ENCODE measurements around the gene SCP2D1.

DNA sequence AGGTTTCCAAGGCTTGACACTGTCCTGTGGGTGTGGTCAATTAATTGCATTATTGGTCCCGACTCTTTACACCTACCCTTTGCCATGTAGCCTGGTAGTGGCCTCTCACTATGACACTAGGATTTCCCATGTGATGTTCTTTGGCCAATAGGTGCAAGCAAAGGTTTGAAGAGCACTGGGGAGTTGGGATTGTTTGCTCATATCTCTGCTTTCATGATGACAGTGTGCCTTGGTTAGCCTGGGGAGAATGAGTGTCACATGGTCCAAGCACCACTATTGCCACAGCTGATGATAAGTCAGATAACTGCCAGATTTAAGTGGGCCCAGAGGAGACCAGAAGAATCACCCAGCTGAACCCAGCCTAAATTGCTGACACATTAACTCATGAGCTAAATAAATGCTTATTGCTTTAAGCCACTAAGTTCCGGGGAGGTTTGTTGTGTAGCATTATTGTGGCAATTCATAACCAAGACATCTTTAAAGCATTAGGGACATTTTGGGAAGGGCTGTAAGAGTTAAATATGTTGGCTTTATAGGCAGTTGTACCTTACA, 17.2 kb upstream of the SCP2D1 start:
- TF ChIP-seq, protein P1, sequence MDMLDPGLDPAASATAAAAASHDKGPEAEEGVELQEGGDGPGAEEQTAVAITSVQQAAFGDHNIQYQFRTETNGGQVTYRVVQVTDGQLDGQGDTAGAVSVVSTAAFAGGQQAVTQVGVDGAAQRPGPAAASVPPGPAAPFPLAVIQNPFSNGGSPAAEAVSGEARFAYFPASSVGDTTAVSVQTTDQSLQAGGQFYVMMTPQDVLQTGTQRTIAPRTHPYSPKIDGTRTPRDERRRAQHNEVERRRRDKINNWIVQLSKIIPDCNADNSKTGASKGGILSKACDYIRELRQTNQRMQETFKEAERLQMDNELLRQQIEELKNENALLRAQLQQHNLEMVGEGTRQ (IDR thresholded peaks at IDR 0.05; ENCODE audit: borderline replicate concordance, low read depth, low read length) = no peak
- TF ChIP-seq, protein P2, sequence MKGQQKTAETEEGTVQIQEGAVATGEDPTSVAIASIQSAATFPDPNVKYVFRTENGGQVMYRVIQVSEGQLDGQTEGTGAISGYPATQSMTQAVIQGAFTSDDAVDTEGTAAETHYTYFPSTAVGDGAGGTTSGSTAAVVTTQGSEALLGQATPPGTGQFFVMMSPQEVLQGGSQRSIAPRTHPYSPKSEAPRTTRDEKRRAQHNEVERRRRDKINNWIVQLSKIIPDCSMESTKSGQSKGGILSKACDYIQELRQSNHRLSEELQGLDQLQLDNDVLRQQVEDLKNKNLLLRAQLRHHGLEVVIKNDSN (IDR thresholded peaks at IDR 0.05; ENCODE audit: borderline replicate concordance, low read depth) = no peak
- no peak for TF ChIP-seq CHD2 (IDR thresholded peaks at IDR 0.05; ENCODE audit: low read length, partially characterized antibody)
- TF ChIP-seq GABPA (IDR thresholded peaks at IDR 0.05; ENCODE audit: low read depth) = no peak
- TF ChIP-seq, protein P3, sequence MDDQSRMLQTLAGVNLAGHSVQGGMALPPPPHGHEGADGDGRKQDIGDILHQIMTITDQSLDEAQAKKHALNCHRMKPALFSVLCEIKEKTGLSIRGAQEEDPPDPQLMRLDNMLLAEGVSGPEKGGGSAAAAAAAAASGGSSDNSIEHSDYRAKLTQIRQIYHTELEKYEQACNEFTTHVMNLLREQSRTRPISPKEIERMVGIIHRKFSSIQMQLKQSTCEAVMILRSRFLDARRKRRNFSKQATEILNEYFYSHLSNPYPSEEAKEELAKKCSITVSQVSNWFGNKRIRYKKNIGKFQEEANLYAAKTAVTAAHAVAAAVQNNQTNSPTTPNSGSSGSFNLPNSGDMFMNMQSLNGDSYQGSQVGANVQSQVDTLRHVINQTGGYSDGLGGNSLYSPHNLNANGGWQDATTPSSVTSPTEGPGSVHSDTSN (IDR thresholded peaks at IDR 0.05) = no peak
- TF ChIP-seq, protein P4, sequence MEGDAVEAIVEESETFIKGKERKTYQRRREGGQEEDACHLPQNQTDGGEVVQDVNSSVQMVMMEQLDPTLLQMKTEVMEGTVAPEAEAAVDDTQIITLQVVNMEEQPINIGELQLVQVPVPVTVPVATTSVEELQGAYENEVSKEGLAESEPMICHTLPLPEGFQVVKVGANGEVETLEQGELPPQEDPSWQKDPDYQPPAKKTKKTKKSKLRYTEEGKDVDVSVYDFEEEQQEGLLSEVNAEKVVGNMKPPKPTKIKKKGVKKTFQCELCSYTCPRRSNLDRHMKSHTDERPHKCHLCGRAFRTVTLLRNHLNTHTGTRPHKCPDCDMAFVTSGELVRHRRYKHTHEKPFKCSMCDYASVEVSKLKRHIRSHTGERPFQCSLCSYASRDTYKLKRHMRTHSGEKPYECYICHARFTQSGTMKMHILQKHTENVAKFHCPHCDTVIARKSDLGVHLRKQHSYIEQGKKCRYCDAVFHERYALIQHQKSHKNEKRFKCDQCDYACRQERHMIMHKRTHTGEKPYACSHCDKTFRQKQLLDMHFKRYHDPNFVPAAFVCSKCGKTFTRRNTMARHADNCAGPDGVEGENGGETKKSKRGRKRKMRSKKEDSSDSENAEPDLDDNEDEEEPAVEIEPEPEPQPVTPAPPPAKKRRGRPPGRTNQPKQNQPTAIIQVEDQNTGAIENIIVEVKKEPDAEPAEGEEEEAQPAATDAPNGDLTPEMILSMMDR (IDR thresholded peaks at IDR 0.05) = no peak
- TF ChIP-seq MXI1 (IDR thresholded peaks at IDR 0.05; ENCODE audit: low read depth, low read length) = no peak
- TF ChIP-seq EP300 (IDR thresholded peaks at IDR 0.05; ENCODE audit: borderline replicate concordance in 1 of 2, low read depth in 1 of 2, low read length in 1 of 2) = no peak
- no peak for TF ChIP-seq GATA2 (CRISPR knock-in tag; IDR thresholded peaks at IDR 0.05)
- no peak for TF ChIP-seq YY1 (IDR thresholded peaks at IDR 0.05; ENCODE audit: low read depth)
- TF ChIP-seq ELF1 (IDR thresholded peaks at IDR 0.05) = no peak
- no peak for TF ChIP-seq TEAD4 (IDR thresholded peaks at IDR 0.05; ENCODE audit: borderline replicate concordance, insufficient read depth)
- no peak for TF ChIP-seq RFX5 (IDR thresholded peaks at IDR 0.05; ENCODE audit: low read length)
- TF ChIP-seq SIN3A (IDR thresholded peaks at IDR 0.05; ENCODE audit: borderline replicate concordance, low read depth, low read length) = no peak
